ENCODE measurements around the gene NNT. TPM values are rescaled to one million over a fixed set of nuclear protein-coding genes. Genes with fewer than 3 reads are reported as not detected.
"Not testable (repeated sequence)": the region's sequence is repeated elsewhere in the genome, so short reads cannot be mapped to it uniquely, and the experiment has no call there.

The NNT gene
- total RNA-seq, 1 experiment from 2014 or later: 112 TPM

DNA sequence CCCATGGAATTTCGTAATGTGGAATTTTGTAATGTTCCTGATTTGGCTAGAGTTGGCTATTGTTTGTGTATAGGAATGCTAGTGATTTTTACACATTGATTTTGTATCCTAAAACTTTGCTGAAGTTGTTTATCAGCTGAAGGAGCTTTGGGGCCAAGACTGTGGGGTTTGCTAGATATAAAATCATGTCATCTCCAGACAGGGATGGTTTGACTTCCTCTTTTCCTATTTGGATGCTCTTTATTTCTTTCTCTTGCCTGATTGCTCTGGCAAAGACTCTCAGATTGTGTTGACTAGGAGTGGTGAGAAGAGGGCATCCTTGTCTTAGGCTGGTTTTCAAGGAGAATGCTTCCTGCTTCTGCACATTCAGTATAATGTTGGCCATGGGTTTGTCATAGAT, 91.0 kb downstream of the NNT start:
- no peak overlapping the region for H2AFZ ChIP-seq
- H3K9me3 ChIP-seq (ENCODE audit: insufficient read depth, low read depth): no peaks in the 10 kb centered on the region; the same call in 1 of the 2 replicates
- peaks cover 5% of the 10 kb centered on the region; the same call in 1 of the 2 replicates for H3K9me2 ChIP-seq (ENCODE audit: insufficient read depth)
- CTCF ChIA-PET: no interaction called here
- H3K4me1 ChIP-seq (replicated peaks; ENCODE audit: insufficient read depth): no peaks in the 10 kb centered on the region
- H4K20me1 ChIP-seq (ENCODE audit: insufficient read depth): no peaks in the 10 kb centered on the region
- H3K4me2 ChIP-seq: no peak overlapping the region
- no peak for TF ChIP-seq EZH2 (IDR thresholded peaks at IDR 0.05; ENCODE audit: low read depth)
- TF ChIP-seq, protein P1, sequence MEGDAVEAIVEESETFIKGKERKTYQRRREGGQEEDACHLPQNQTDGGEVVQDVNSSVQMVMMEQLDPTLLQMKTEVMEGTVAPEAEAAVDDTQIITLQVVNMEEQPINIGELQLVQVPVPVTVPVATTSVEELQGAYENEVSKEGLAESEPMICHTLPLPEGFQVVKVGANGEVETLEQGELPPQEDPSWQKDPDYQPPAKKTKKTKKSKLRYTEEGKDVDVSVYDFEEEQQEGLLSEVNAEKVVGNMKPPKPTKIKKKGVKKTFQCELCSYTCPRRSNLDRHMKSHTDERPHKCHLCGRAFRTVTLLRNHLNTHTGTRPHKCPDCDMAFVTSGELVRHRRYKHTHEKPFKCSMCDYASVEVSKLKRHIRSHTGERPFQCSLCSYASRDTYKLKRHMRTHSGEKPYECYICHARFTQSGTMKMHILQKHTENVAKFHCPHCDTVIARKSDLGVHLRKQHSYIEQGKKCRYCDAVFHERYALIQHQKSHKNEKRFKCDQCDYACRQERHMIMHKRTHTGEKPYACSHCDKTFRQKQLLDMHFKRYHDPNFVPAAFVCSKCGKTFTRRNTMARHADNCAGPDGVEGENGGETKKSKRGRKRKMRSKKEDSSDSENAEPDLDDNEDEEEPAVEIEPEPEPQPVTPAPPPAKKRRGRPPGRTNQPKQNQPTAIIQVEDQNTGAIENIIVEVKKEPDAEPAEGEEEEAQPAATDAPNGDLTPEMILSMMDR (conservative IDR thresholded peaks at IDR 0.05): no peak
- intact Hi-C loops (cut with micrococcal nuclease; ENCODE audit: unreplicated experiment): no loop called here
- DNase-seq: no peak
- H3K27ac ChIP-seq: no peak overlapping the region
- H3K36me3 ChIP-seq (ENCODE audit: low read depth): no peaks in the 10 kb centered on the region
- no TSS peak for BruUV-seq (replicated peaks)
- H3K27me3 ChIP-seq (ENCODE audit: insufficient read depth, low read depth): no peaks in the 10 kb centered on the region
- no peaks in the 10 kb centered on the region for H3K79me2 ChIP-seq (ENCODE audit: low read depth)
- POLR2A ChIA-PET (ENCODE audit: unreplicated experiment): interaction anchor here (0.6 kb wide), 1 partner anchor 42 kb away, joined by 5 read pairs; no protein-coding TSS in a partner anchor
- H3K4me3 ChIP-seq: no peak overlapping the region
- H3F3A ChIP-seq (ENCODE audit: insufficient read depth, low read depth): no peaks in the 10 kb centered on the region

DNA sequence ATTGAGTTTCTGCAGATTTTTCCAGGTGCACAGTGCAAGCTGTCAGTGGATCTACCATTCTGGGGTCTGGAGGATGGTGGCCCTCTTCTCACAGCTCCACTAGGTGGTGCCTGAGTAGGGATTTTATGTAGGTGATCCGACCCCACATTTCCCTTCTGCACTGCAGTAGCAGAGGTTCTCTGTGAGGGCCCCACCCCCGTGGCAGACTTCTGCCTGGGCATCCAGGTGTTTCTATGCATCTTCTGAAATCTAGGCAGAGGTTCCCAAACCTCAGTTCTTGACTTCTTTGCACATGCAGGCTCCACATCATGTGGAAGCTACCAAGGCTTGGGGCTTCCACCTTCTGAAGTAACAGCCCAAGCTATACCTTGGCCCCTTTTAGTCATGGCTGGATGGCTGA, 93.5 kb downstream of the NNT start:
- CTCF ChIA-PET; BruUV-seq (replicated peaks); H3K9me2 ChIP-seq (ENCODE audit: insufficient read depth); H3F3A ChIP-seq (ENCODE audit: insufficient read depth, low read depth); POLR2A ChIA-PET (ENCODE audit: unreplicated experiment); H3K27ac ChIP-seq; H3K36me3 ChIP-seq (ENCODE audit: low read depth); H3K27me3 ChIP-seq (ENCODE audit: insufficient read depth, low read depth); H3K4me1 ChIP-seq (replicated peaks; ENCODE audit: insufficient read depth); H2AFZ ChIP-seq; H4K20me1 ChIP-seq (ENCODE audit: insufficient read depth); H3K79me2 ChIP-seq (ENCODE audit: low read depth); H3K4me3 ChIP-seq; intact Hi-C loops (cut with micrococcal nuclease; ENCODE audit: unreplicated experiment); H3K9me3 ChIP-seq (ENCODE audit: insufficient read depth, low read depth); DNase-seq; H3K4me2 ChIP-seq: not testable (repeated sequence)

DNA sequence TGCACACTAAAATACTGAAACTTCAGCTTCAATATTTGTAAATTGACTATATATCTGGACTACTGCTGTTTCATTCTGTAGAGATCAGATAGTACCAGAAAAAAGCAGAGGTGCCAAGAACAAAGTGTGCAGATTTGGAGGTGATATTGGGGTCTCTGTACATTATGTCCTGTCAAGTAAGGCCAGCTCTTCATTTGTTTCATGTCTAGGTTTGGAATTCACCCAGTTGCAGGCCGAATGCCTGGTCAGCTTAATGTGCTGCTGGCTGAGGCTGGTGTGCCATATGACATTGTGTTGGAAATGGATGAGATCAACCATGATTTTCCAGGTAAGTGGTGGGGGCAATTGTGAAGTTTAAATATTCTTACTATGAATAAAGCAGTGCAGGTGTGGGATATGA, 96.9 kb downstream of the NNT start:
- no TSS peak for BruUV-seq (replicated peaks)
- H3F3A ChIP-seq (ENCODE audit: insufficient read depth, low read depth): no peaks in the 10 kb centered on the region
- H3K4me1 ChIP-seq (replicated peaks; ENCODE audit: insufficient read depth): no peaks in the 10 kb centered on the region
- no peak for DNase-seq
- H4K20me1 ChIP-seq (ENCODE audit: insufficient read depth): no peaks in the 10 kb centered on the region
- no peaks in the 10 kb centered on the region for H3K27me3 ChIP-seq (ENCODE audit: insufficient read depth, low read depth)
- no peaks in the 10 kb centered on the region; the same call in 1 of the 2 replicates for H3K9me3 ChIP-seq (ENCODE audit: insufficient read depth, low read depth)
- H3K9me2 ChIP-seq (ENCODE audit: insufficient read depth): no peaks in the 10 kb centered on the region
- H3K36me3 ChIP-seq (ENCODE audit: low read depth): no peaks in the 10 kb centered on the region
- no peak overlapping the region for H3K4me2 ChIP-seq
- no peak for TF ChIP-seq EZH2 (IDR thresholded peaks at IDR 0.05; ENCODE audit: low read depth)
- TF ChIP-seq, protein P1 (conservative IDR thresholded peaks at IDR 0.05): no peak
- POLR2A ChIA-PET (ENCODE audit: unreplicated experiment): no interaction called here
- intact Hi-C loops (cut with micrococcal nuclease; ENCODE audit: unreplicated experiment): no loop called here
- H3K4me3 ChIP-seq: no peak overlapping the region
- no peaks in the 10 kb centered on the region for H3K79me2 ChIP-seq (ENCODE audit: low read depth)
- H3K27ac ChIP-seq: no peak overlapping the region
- no peak overlapping the region for H2AFZ ChIP-seq
- CTCF ChIA-PET: no interaction called here

DNA sequence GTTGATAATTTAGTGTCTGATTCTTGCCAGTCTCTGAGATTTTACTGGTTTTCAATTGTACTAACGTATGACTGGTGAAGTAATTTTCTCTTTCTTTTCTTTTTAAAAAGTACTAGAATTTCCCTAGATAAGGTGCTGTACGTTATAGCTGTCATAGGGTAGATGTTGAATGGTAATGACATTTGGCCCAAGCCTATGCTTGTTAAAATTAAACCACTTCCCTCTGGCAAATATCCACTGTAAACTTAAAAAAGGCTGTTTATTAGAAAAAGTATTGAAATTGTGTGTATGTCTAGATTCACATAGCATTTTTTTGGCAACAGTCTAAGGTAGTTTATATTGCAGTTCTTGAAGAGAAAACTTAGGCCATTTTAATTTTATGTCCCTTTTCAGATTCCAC, 97.6 kb downstream of the NNT start:
- no TSS peak for BruUV-seq (replicated peaks)
- H4K20me1 ChIP-seq (ENCODE audit: insufficient read depth): no peaks in the 10 kb centered on the region
- no peaks in the 10 kb centered on the region; the same call in 1 of the 2 replicates for H3K9me3 ChIP-seq (ENCODE audit: insufficient read depth, low read depth)
- no peaks in the 10 kb centered on the region for H3K36me3 ChIP-seq (ENCODE audit: low read depth)
- H3K9me2 ChIP-seq (ENCODE audit: insufficient read depth): no peaks in the 10 kb centered on the region
- intact Hi-C loops (cut with micrococcal nuclease; ENCODE audit: unreplicated experiment): no loop called here
- no peak for TF ChIP-seq EZH2 (IDR thresholded peaks at IDR 0.05; ENCODE audit: low read depth)
- TF ChIP-seq, protein P1 (conservative IDR thresholded peaks at IDR 0.05): no peak
- no peak overlapping the region for H2AFZ ChIP-seq
- no peak overlapping the region for H3K27ac ChIP-seq
- no peak overlapping the region for H3K4me3 ChIP-seq
- no peaks in the 10 kb centered on the region for H3K27me3 ChIP-seq (ENCODE audit: insufficient read depth, low read depth)
- no peak for DNase-seq
- no peaks in the 10 kb centered on the region for H3K79me2 ChIP-seq (ENCODE audit: low read depth)
- POLR2A ChIA-PET (ENCODE audit: unreplicated experiment): no interaction called here
- no peak overlapping the region for H3K4me2 ChIP-seq
- CTCF ChIA-PET: no interaction called here
- no peaks in the 10 kb centered on the region for H3F3A ChIP-seq (ENCODE audit: insufficient read depth, low read depth)
- no peaks in the 10 kb centered on the region for H3K4me1 ChIP-seq (replicated peaks; ENCODE audit: insufficient read depth)

Measured in PC-9 (cell line).